ENCODE data around the gene CBX6.
A peak's percentile ranks its signal among the peaks of the same experiment; 100 is the strongest.
"Not testable (repeated sequence)": the region's sequence is repeated elsewhere in the genome, so short reads cannot be mapped to it uniquely, and the experiment has no call there.

The CBX6 gene

GRCh38 chr22:38853883-38854282 lies 18.1 kb downstream of the CBX6 start:
- not testable (repeated sequence) for H3K36me3 ChIP-seq (ENCODE audit: control insufficient read depth, insufficient read depth, low read length); H3K9me3 ChIP-seq (ENCODE audit: control insufficient read depth, insufficient read depth, low read length); H3K4me1 ChIP-seq (ENCODE audit: control insufficient read depth, insufficient read depth, low read length); H3K4me3 ChIP-seq (ENCODE audit: low read depth, low read length); H3K27me3 ChIP-seq (ENCODE audit: control insufficient read depth, insufficient read depth, low read length); H3K9ac ChIP-seq (ENCODE audit: low read depth, low read length)

- Histone ChIP-seq H3K36me3 (ENCODE audit: control insufficient read depth, insufficient read depth, low read length) (no peaks in the 10 kb centered on the region), H3K27me3 (ENCODE audit: control insufficient read depth, insufficient read depth, low read length) (no peaks in the 10 kb centered on the region), H3K4me1 (ENCODE audit: control insufficient read depth, insufficient read depth, low read length) (no peaks in the 10 kb centered on the region), H3K9me3 (ENCODE audit: control insufficient read depth, insufficient read depth, low read length) (no peaks in the 10 kb centered on the region), H3K4me3 (ENCODE audit: low read depth, low read length) (no peak overlapping the region), H3K9ac (ENCODE audit: low read depth, low read length) (peak overlapping the region; percentile 17)
Measured at GRCh38 chr22:38853196-38853651, 18.8 kb downstream of the CBX6 start.

- Histone ChIP-seq H3K9ac (ENCODE audit: low read depth, low read length) (no peak overlapping the region), H3K9me3 (ENCODE audit: control insufficient read depth, insufficient read depth, low read length) (no peaks in the 10 kb centered on the region), H3K4me1 (ENCODE audit: control insufficient read depth, insufficient read depth, low read length) (no peaks in the 10 kb centered on the region), H3K36me3 (ENCODE audit: control insufficient read depth, insufficient read depth, low read length) (no peaks in the 10 kb centered on the region), H3K4me3 (ENCODE audit: low read depth, low read length) (no peak overlapping the region), H3K27me3 (ENCODE audit: control insufficient read depth, insufficient read depth, low read length) (no peaks in the 10 kb centered on the region)
Measured at GRCh38 chr22:38852522-38852921, 19.5 kb downstream of the CBX6 start.

- Histone ChIP-seq H3K27me3 (ENCODE audit: control insufficient read depth, insufficient read depth, low read length) (peaks cover 2% of the 10 kb centered on the region), H3K4me1 (ENCODE audit: control insufficient read depth, insufficient read depth, low read length) (no peaks in the 10 kb centered on the region), H3K36me3 (ENCODE audit: control insufficient read depth, insufficient read depth, low read length) (no peaks in the 10 kb centered on the region), H3K9me3 (ENCODE audit: control insufficient read depth, insufficient read depth, low read length) (no peaks in the 10 kb centered on the region), H3K4me3 (ENCODE audit: low read depth, low read length) (no peak overlapping the region), H3K9ac (ENCODE audit: low read depth, low read length) (no peak overlapping the region)
Measured at GRCh38 chr22:38850941-38851849, 20.8 kb downstream of the CBX6 start.

- H3K27me3 ChIP-seq (ENCODE audit: control insufficient read depth, insufficient read depth, low read length), result peaks cover 7% of the 10 kb centered on the region
Measured at GRCh38 chr22:38850399-38850798, 21.6 kb downstream of the CBX6 start.

GRCh38 chr22:38849811-38850210 lies 22.2 kb downstream of the CBX6 start:
- H3K4me1 ChIP-seq (ENCODE audit: control insufficient read depth, insufficient read depth, low read length), result no peaks in the 10 kb centered on the region
- H3K27me3 ChIP-seq (ENCODE audit: control insufficient read depth, insufficient read depth, low read length), result peaks cover 13% of the 10 kb centered on the region
- no peaks in the 10 kb centered on the region for H3K9me3 ChIP-seq (ENCODE audit: control insufficient read depth, insufficient read depth, low read length)
- no peak overlapping the region for H3K9ac ChIP-seq (ENCODE audit: low read depth, low read length)
- H3K4me3 ChIP-seq (ENCODE audit: low read depth, low read length), result no peak overlapping the region
- H3K36me3 ChIP-seq (ENCODE audit: control insufficient read depth, insufficient read depth, low read length), result no peaks in the 10 kb centered on the region

More at GRCh38 chr22:38850399-38850798, 21.6 kb downstream of the CBX6 start:
- no peaks in the 10 kb centered on the region for H3K4me1 ChIP-seq (ENCODE audit: control insufficient read depth, insufficient read depth, low read length)
- no peaks in the 10 kb centered on the region for H3K9me3 ChIP-seq (ENCODE audit: control insufficient read depth, insufficient read depth, low read length)
- H3K36me3 ChIP-seq (ENCODE audit: control insufficient read depth, insufficient read depth, low read length), result no peaks in the 10 kb centered on the region
- no peak overlapping the region for H3K9ac ChIP-seq (ENCODE audit: low read depth, low read length)
- no peak overlapping the region for H3K4me3 ChIP-seq (ENCODE audit: low read depth, low read length)

- Histone ChIP-seq H3K36me3 (ENCODE audit: control insufficient read depth, insufficient read depth, low read length) (no peaks in the 10 kb centered on the region), H3K9ac (ENCODE audit: low read depth, low read length) (no peak overlapping the region), H3K9me3 (ENCODE audit: control insufficient read depth, insufficient read depth, low read length) (no peaks in the 10 kb centered on the region), H3K4me3 (ENCODE audit: low read depth, low read length) (no peak overlapping the region), H3K4me1 (ENCODE audit: control insufficient read depth, insufficient read depth, low read length) (no peaks in the 10 kb centered on the region), H3K27me3 (ENCODE audit: control insufficient read depth, insufficient read depth, low read length) (peaks cover 33% of the 10 kb centered on the region)
Measured at GRCh38 chr22:38846412-38846811, 25.6 kb downstream of the CBX6 start.

GRCh38 chr22:38845004-38845740 lies 26.8 kb downstream of the CBX6 start:
- Histone ChIP-seq H3K4me3 (ENCODE audit: low read depth, low read length) (no peak overlapping the region), H3K36me3 (ENCODE audit: control insufficient read depth, insufficient read depth, low read length) (no peaks in the 10 kb centered on the region), H3K27me3 (ENCODE audit: control insufficient read depth, insufficient read depth, low read length) (peaks cover 33% of the 10 kb centered on the region), H3K4me1 (ENCODE audit: control insufficient read depth, insufficient read depth, low read length) (no peaks in the 10 kb centered on the region), H3K9me3 (ENCODE audit: control insufficient read depth, insufficient read depth, low read length) (no peaks in the 10 kb centered on the region), H3K9ac (ENCODE audit: low read depth, low read length) (no peak overlapping the region)

- no peaks in the 10 kb centered on the region for H3K36me3 ChIP-seq (ENCODE audit: control insufficient read depth, insufficient read depth, low read length)
- H3K27me3 ChIP-seq (ENCODE audit: control insufficient read depth, insufficient read depth, low read length), result peaks cover 33% of the 10 kb centered on the region
- H3K9me3 ChIP-seq (ENCODE audit: control insufficient read depth, insufficient read depth, low read length), result no peaks in the 10 kb centered on the region
- peaks cover 5% of the 10 kb centered on the region for H3K4me1 ChIP-seq (ENCODE audit: control insufficient read depth, insufficient read depth, low read length)
- H3K9ac ChIP-seq (ENCODE audit: low read depth, low read length), result no peak overlapping the region
- peak overlapping the region; percentile 49 for H3K4me3 ChIP-seq (ENCODE audit: low read depth, low read length)
Measured at GRCh38 chr22:38844315-38845003, 27.6 kb downstream of the CBX6 start.

GRCh38 chr22:38843657-38844314 lies 28.2 kb downstream of the CBX6 start, which contains the start of gene NPTXR:
Gene NPTXR (minus strand): TSS chr22:38844028.
- Histone ChIP-seq H3K36me3 (ENCODE audit: control insufficient read depth, insufficient read depth, low read length) (no peaks in the 10 kb centered on the region), H3K27me3 (ENCODE audit: control insufficient read depth, insufficient read depth, low read length) (peaks cover 33% of the 10 kb centered on the region), H3K4me3 (ENCODE audit: low read depth, low read length) (peak within 1 kb of the TSS; percentile 59), H3K9me3 (ENCODE audit: control insufficient read depth, insufficient read depth, low read length) (no peaks in the 10 kb centered on the region), H3K9ac (ENCODE audit: low read depth, low read length) (peak within 1 kb of the TSS; percentile 47), H3K4me1 (ENCODE audit: control insufficient read depth, insufficient read depth, low read length) (peaks cover 5% of the 10 kb centered on the region)

GRCh38 chr22:38843201-38843656 lies 28.8 kb downstream of the CBX6 start:
- H3K36me3 ChIP-seq (ENCODE audit: control insufficient read depth, insufficient read depth, low read length), result no peaks in the 10 kb centered on the region
- H3K9ac ChIP-seq (ENCODE audit: low read depth, low read length), result peak overlapping the region; percentile 47
- H3K4me1 ChIP-seq (ENCODE audit: control insufficient read depth, insufficient read depth, low read length), result peaks cover 5% of the 10 kb centered on the region
- peaks cover 33% of the 10 kb centered on the region for H3K27me3 ChIP-seq (ENCODE audit: control insufficient read depth, insufficient read depth, low read length)
- peak overlapping the region; percentile 59 for H3K4me3 ChIP-seq (ENCODE audit: low read depth, low read length)
- no peaks in the 10 kb centered on the region for H3K9me3 ChIP-seq (ENCODE audit: control insufficient read depth, insufficient read depth, low read length)

Data from iPS-15b (cell line).